ENCODE measurements around the gene KIAA0513.

DNA sequence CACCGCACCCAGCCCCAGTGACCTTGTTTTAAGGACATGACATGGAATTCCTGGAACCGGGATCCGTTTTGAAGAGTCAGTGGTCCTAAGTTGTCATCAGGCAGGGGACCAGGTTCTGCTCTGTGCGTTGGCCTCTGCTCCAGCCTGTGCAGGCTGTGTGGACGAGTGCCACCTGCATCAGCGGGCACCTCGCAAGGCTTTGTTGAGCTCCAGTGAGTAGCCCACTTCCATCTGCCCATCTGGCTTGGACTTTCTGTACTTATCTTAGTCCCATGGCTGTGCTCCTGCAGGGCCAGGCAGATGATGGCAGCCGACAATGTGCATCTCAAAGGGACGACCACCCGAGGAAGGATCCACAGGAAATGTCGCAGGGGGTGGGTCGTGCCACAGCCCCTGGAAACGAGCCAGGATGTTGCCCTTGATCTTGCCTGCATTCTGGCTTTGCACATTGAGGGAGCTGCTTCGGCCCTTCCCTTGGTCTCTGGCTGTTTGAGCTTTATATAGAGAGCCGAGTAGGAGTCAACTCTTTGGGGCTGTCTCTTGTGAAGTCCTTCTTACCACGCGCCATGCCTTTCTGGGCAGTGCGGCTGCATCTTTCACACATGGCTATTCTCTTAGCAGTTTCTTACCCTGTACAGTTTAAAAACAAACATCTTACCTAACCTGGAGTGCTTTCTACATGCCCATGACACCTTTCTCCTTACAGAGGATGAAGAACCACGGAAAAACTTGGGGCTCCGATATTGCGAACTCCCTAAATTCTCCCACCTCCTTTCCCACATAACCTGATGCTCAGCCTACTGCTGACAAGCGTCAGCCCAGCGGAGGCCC lies 18.3 kb downstream of the KIAA0513 start:
- TF ChIP-seq, protein P1, sequence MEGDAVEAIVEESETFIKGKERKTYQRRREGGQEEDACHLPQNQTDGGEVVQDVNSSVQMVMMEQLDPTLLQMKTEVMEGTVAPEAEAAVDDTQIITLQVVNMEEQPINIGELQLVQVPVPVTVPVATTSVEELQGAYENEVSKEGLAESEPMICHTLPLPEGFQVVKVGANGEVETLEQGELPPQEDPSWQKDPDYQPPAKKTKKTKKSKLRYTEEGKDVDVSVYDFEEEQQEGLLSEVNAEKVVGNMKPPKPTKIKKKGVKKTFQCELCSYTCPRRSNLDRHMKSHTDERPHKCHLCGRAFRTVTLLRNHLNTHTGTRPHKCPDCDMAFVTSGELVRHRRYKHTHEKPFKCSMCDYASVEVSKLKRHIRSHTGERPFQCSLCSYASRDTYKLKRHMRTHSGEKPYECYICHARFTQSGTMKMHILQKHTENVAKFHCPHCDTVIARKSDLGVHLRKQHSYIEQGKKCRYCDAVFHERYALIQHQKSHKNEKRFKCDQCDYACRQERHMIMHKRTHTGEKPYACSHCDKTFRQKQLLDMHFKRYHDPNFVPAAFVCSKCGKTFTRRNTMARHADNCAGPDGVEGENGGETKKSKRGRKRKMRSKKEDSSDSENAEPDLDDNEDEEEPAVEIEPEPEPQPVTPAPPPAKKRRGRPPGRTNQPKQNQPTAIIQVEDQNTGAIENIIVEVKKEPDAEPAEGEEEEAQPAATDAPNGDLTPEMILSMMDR (IDR thresholded peaks at IDR 0.05) = no peak
- no peak for TF ChIP-seq POLR2A (IDR thresholded peaks at IDR 0.05)

Data from body of pancreas (tissue), 4 donors.